Trophoblast cell (in vitro differentiated cells and primary cell): ENCODE results near the gene ACTG1.

Experiments used
- DNase-seq, 2 donors: peaks; one replicate each; pipeline ENCODE4 v3.0.0-alpha.2; 2016
- H2AFZ ChIP-seq: 2 replicates; pipeline ENCODE4 v1.6.1; 2013; ENCODE audit warnings: low read length, moderate library complexity, mild to moderate bottlenecking; ENCODE audit not compliant: insufficient read depth, poor library complexity
- H2AK5ac ChIP-seq: 2 replicates; pipeline ENCODE4 v1.6.1; 2013; ENCODE audit warnings: mild to moderate bottlenecking, low read length
- H2BK120ac ChIP-seq: 2 replicates; pipeline ENCODE4 v1.6.1; 2013; ENCODE audit warnings: low read length, mild to moderate bottlenecking, moderate library complexity; ENCODE audit not compliant: insufficient read depth, poor library complexity
- H2BK12ac ChIP-seq: 2 replicates; pipeline ENCODE4 v1.6.1; 2013; ENCODE audit warnings: mild to moderate bottlenecking, low read length, moderate library complexity
- H2BK5ac ChIP-seq: 2 replicates; pipeline ENCODE4 v1.6.1; 2013; ENCODE audit warnings: low read length, low read depth, moderate library complexity, mild to moderate bottlenecking; ENCODE audit not compliant: poor library complexity
- H3K14ac ChIP-seq: 2 replicates; pipeline ENCODE4 v1.6.1; 2013; ENCODE audit warnings: mild to moderate bottlenecking, low read length
- H3K18ac ChIP-seq: 2 replicates; pipeline ENCODE4 v1.6.1; 2013; ENCODE audit warnings: mild to moderate bottlenecking, low read length
- H3K23ac ChIP-seq: 2 replicates; pipeline ENCODE4 v1.6.1; 2013; ENCODE audit warnings: low read length
- H3K27ac ChIP-seq: 2 replicates; pipeline ENCODE4 v1.5.1; 2013; ENCODE audit warnings: low read depth, mild to moderate bottlenecking, inconsistent platforms, low read length, moderate library complexity
- H3K27me3 ChIP-seq: 2 replicates; pipeline ENCODE4 v1.6.1; 2013; ENCODE audit warnings: inconsistent platforms, mild to moderate bottlenecking, low read length, moderate library complexity; ENCODE audit not compliant: insufficient read depth
- H3K36me3 ChIP-seq, 2 experiments: 1 replicate in 1 of 2; 2 replicates in 1 of 2; pipeline ENCODE4 v1.6.1; 2013; ENCODE audit warnings: low read length in 2 of 2, mild to moderate bottlenecking in 2 of 2, moderate library complexity in 1 of 2; ENCODE audit not compliant: insufficient read depth in 2 of 2, control insufficient read depth in 1 of 2
- H3K4ac ChIP-seq: 2 replicates; pipeline ENCODE4 v1.6.1; 2013; ENCODE audit warnings: low read depth, mild to moderate bottlenecking, low read length, moderate library complexity
- H3K4me1 ChIP-seq, 2 experiments: 1 replicate in 1 of 2; 2 replicates in 1 of 2; pipeline ENCODE4 v1.6.1; 2013; ENCODE audit warnings: low read length in 2 of 2, mild to moderate bottlenecking in 2 of 2, moderate library complexity in 1 of 2; ENCODE audit not compliant: insufficient read depth in 2 of 2, control insufficient read depth in 1 of 2
- H3K4me2 ChIP-seq: 2 replicates; pipeline ENCODE4 v1.6.1; 2013; ENCODE audit warnings: inconsistent platforms, mild to moderate bottlenecking, low read length, moderate library complexity
- H3K4me3 ChIP-seq: 2 replicates; pipeline ENCODE4 v1.5.1; 2013; ENCODE audit warnings: mild to moderate bottlenecking, low read depth, low read length, inconsistent platforms
- H3K79me1 ChIP-seq: one replicate; pipeline ENCODE4 v1.6.1; 2013; ENCODE audit warnings: low read length
- H3K79me2 ChIP-seq: 2 replicates; pipeline ENCODE4 v1.6.1; 2013; ENCODE audit warnings: low read length, mild to moderate bottlenecking; ENCODE audit not compliant: control insufficient read depth, insufficient read depth, poor library complexity
- H3K9ac ChIP-seq: 2 replicates; pipeline ENCODE4 v1.6.1; 2013; ENCODE audit warnings: mild to moderate bottlenecking, low read length
- H3K9me3 ChIP-seq: 2 replicates; pipeline ENCODE4 v1.6.1; 2013; ENCODE audit warnings: low read depth, mild to moderate bottlenecking, control low read depth, inconsistent platforms, low read length; ENCODE audit not compliant: insufficient read depth
- H4K12ac ChIP-seq: 2 replicates; pipeline ENCODE4 v1.6.1; 2013; ENCODE audit warnings: low read depth, mild to moderate bottlenecking, low read length, moderate library complexity
- H4K8ac ChIP-seq: 2 replicates; pipeline ENCODE4 v1.6.1; 2013; ENCODE audit warnings: low read depth, mild to moderate bottlenecking, low read length, moderate library complexity
- H4K91ac ChIP-seq: one replicate; pipeline ENCODE4 v1.6.1; 2013; ENCODE audit warnings: low read depth, mild to moderate bottlenecking, low read length, moderate library complexity
- WGBS: extraction: QIAGEN DNeasy Blood & Tissue Kit; methylation state at CpG from one replicate; pipeline ENCODE4 v1.1.7; 2013; ENCODE audit warnings: missing lambda C conversion rate; ENCODE audit not compliant: insufficient read length, insufficient coverage; ENCODE audit errors: extremely low coverage; 5-methylcytosine and 5-hydroxymethylcytosine counted together

ACTG1 gene

DNA sequence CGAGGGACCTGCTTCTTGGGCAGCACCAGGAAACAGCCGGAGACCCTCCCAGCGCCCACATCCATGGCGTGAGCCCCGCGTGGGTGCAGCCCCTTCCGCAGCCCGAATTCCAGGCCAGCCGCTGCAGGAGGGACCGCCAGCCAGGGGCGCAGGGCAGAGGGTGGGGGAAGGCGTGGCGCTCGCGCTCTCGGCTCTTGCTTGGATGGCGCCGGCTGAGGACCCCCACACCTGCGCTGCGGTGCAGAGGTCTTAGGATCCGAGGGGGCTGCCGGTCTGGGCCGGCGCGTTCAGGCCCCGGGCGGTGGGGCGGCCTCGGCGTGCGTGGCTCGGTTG lies 28.8 kb downstream of the ACTG1 start:
- peak overlapping the region; percentile 62 for H2AFZ ChIP-seq
- no peak overlapping the region for H2BK12ac ChIP-seq
- peaks cover 11 to 20% of the 10 kb centered on the region in 2 experiments for H3K4me1 ChIP-seq
- H3K27ac ChIP-seq = no peak overlapping the region
- H3K4me3 ChIP-seq = peak overlapping the region; percentile 61
- no peak overlapping the region for H2AK5ac ChIP-seq
- peaks cover 17% of the 10 kb centered on the region for H3K9me3 ChIP-seq
- no peak overlapping the region for H2BK5ac ChIP-seq
- H3K9ac ChIP-seq = peak overlapping the region; percentile 63
- H3K4ac ChIP-seq = no peak overlapping the region
- peak overlapping the region; percentile 96 for H3K4me2 ChIP-seq
- no peak overlapping the region for H4K91ac ChIP-seq
- peak overlapping the region; percentile 38 for H2BK120ac ChIP-seq
- DNase-seq = no peak
- peaks cover 7% of the 10 kb centered on the region for H3K79me1 ChIP-seq
- H3K27me3 ChIP-seq = peaks cover 25% of the 10 kb centered on the region
- no peak overlapping the region for H3K23ac ChIP-seq
- WGBS = no CpG with 5 or more reads among the region's 32 CpGs
- H3K14ac ChIP-seq = no peak overlapping the region
- peak overlapping the region; percentile 34 for H4K8ac ChIP-seq
- H3K18ac ChIP-seq = peak overlapping the region; percentile 13
- peak overlapping the region; percentile 66 for H4K12ac ChIP-seq
- no peaks in the 10 kb centered on the region for H3K36me3 ChIP-seq
- peaks cover 5% of the 10 kb centered on the region for H3K79me2 ChIP-seq

DNA sequence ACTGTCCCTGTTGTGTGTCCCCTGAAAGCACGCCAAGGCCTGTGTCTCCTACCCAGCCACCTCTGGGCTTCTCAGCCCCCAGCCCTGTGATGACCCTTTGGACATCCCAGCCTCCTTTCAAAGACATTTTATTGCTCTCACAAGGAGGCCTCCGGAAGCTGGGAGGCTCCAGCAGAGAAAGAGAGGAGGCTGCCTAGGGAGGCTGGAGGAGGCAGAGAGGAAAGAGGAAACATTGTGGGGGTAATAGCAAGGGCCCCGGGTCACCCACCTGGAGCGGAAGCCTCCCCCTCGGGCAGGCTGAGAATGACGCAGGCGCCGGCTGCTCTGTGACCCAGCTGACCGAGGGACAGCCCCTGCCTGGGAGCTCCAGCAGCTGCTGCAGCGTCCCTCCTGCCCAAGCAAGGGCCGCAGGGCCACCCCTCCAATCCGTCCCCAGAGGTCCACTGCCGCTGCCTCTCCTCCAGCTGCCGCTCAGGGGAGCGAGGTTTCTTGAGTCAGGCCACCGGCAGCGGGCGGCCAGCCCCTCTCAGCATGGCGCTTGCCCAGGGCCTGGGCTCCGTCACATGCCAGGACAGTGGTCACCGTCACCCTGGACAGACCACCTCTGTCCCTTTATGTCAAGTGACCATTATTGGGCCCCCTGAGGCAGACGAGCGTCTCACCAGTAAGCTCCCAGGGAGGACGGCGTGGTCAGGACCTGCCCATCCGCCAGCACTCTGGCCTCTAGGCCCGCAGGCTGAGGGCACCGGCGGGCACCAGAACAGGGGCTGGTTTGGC lies 29.3 kb downstream of the ACTG1 start:
- peaks cover 7% of the 10 kb centered on the region for H3K79me1 ChIP-seq
- H3K27me3 ChIP-seq = peaks cover 25% of the 10 kb centered on the region
- no peaks in the 10 kb centered on the region for H3K36me3 ChIP-seq
- no peak overlapping the region for H2AFZ ChIP-seq
- H3K9me3 ChIP-seq = peaks cover 17% of the 10 kb centered on the region
- no peak overlapping the region for H3K23ac ChIP-seq
- no peak overlapping the region for H4K12ac ChIP-seq
- no peak overlapping the region for H4K8ac ChIP-seq
- H2AK5ac ChIP-seq = no peak overlapping the region
- no peak for DNase-seq
- H2BK5ac ChIP-seq = no peak overlapping the region
- H3K9ac ChIP-seq = no peak overlapping the region
- H3K4me1 ChIP-seq = peaks cover 11 to 18% of the 10 kb centered on the region in 2 experiments
- no peak overlapping the region for H3K4me3 ChIP-seq
- H2BK120ac ChIP-seq = no peak overlapping the region
- H3K79me2 ChIP-seq = peaks cover 5% of the 10 kb centered on the region
- no peak overlapping the region for H3K4ac ChIP-seq
- no peak overlapping the region for H2BK12ac ChIP-seq
- H3K27ac ChIP-seq = no peak overlapping the region
- no peak overlapping the region for H3K18ac ChIP-seq
- peak overlapping the region; percentile 96 for H3K4me2 ChIP-seq
- H3K14ac ChIP-seq = no peak overlapping the region
- no peak overlapping the region for H4K91ac ChIP-seq
- no CpG with 5 or more reads among the region's 29 CpGs for WGBS

DNA sequence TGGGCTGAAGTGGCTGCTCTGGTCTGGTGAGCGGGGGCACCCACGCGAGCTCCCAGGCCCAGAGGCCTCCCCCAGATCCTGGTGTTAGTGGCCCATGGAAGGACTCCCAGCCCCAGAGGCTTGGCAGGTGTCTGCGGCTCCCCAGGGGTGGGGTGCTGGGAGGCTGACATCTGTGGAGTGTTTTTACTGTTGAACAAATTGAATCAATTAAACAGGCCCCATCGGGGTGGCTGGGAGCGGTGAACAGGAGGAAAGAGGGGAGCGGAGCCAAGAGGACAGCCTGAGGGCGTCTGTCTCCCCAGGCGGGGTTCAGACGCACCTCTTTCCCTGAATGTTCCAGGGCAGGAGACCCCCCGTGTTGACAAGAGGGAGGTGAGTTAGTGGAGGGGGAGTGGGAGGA lies 29.9 kb downstream of the ACTG1 start:
- Histone ChIP-seq H2BK5ac (no peak overlapping the region), H3K23ac (no peak overlapping the region), H3K4me3 (no peak overlapping the region), H3K79me1 (peaks cover 3% of the 10 kb centered on the region), H2BK12ac (no peak overlapping the region), H2AK5ac (no peak overlapping the region), H3K27me3 (peaks cover 25% of the 10 kb centered on the region), H3K27ac (no peak overlapping the region), H3K4me2 (no peak overlapping the region), H3K18ac (no peak overlapping the region), H3K36me3 (no peaks in the 10 kb centered on the region), H4K12ac (no peak overlapping the region), H3K9ac (no peak overlapping the region), H3K4ac (no peak overlapping the region), H4K91ac (no peak overlapping the region), H3K79me2 (peaks cover 4% of the 10 kb centered on the region), H3K9me3 (peaks cover 17% of the 10 kb centered on the region), H3K14ac (no peak overlapping the region), H2BK120ac (no peak overlapping the region), H3K4me1 (peaks cover 8 to 13% of the 10 kb centered on the region in 2 experiments), H2AFZ (no peak overlapping the region), H4K8ac (no peak overlapping the region)
- WGBS = no CpG with 5 or more reads among the region's 11 CpGs
- DNase-seq = no peak

DNA sequence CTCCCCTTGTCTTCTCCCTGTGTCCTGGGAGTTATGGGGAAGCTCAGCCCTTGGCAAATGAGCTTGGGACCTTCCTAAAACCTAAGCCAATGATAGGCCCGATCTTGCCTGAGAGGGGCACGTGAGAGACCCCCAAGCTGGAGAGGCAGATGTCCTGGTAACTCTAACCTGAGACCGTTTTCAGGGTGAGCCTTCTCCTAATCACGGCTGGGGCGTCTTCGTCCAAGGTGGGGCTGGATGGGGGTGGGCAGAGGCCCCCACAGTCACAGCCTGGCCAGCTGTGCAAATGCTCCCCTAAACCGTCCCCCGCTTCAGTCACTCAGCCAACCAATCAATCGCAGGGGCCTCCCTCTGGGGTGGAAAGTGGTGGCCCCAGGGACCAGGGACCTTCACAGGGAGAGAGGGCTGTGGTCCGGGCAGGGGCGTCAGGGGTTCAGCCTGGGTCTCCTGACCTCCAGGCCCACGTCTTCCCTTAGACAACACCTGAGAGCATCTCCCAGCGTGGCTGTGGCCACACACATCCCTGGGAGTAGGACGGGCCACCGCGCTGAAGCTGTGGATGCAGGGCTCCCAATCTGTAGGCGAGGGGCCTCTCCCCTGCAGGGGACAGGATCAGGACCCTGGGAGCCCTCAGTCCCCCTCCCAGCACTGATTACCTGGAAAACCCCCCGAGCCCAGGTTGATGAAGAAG lies 30.6 kb downstream of the ACTG1 start:
- no peak overlapping the region for H3K14ac ChIP-seq
- H3K9me3 ChIP-seq = peaks cover 15% of the 10 kb centered on the region
- H3K4me2 ChIP-seq = peak overlapping the region; percentile 38
- no peaks in the 10 kb centered on the region for H3K36me3 ChIP-seq
- no peak overlapping the region for H2AK5ac ChIP-seq
- H3K4ac ChIP-seq = no peak overlapping the region
- H2AFZ ChIP-seq = no peak overlapping the region
- H3K27ac ChIP-seq = no peak overlapping the region
- no peak overlapping the region for H3K9ac ChIP-seq
- no peak overlapping the region for H4K8ac ChIP-seq
- no peak for DNase-seq
- H3K18ac ChIP-seq = no peak overlapping the region
- H3K27me3 ChIP-seq = peaks cover 25% of the 10 kb centered on the region
- H3K23ac ChIP-seq = no peak overlapping the region
- no peak overlapping the region for H2BK12ac ChIP-seq
- peaks cover 4 to 9% of the 10 kb centered on the region in 2 experiments for H3K4me1 ChIP-seq
- no peak overlapping the region for H3K4me3 ChIP-seq
- H3K79me1 ChIP-seq = no peaks in the 10 kb centered on the region
- no peak overlapping the region for H2BK120ac ChIP-seq
- H3K79me2 ChIP-seq = peaks cover 1% of the 10 kb centered on the region
- no CpG with 5 or more reads among the region's 18 CpGs for WGBS
- H2BK5ac ChIP-seq = no peak overlapping the region
- H4K12ac ChIP-seq = no peak overlapping the region
- H4K91ac ChIP-seq = no peak overlapping the region
